ENCODE data around the gene MEI1. TPM values are rescaled to one million over a fixed set of nuclear protein-coding genes. Genes with fewer than 3 reads are reported as not detected.

Gene MEI1
- total RNA-seq, 1 experiment from 2014 or later: 0.35 TPM

- TF ChIP-seq USF1 (CRISPR knock-in tag; IDR thresholded peaks at IDR 0.05): no peak
- TF ChIP-seq E2F1 (CRISPR knock-in tag; IDR thresholded peaks at IDR 0.05): no peak
- no peak for TF ChIP-seq NFYB (CRISPR knock-in tag; conservative IDR thresholded peaks at IDR 0.05; ENCODE audit: low read depth)
- TF ChIP-seq SMAD3 (CRISPR knock-in tag; IDR thresholded peaks at IDR 0.05; ENCODE audit: borderline replicate concordance): no peak
- TF ChIP-seq KAT7 (CRISPR knock-in tag; IDR thresholded peaks at IDR 0.05; ENCODE audit: borderline replicate concordance): no peak
- no peak for TF ChIP-seq ETV6 (CRISPR knock-in tag; IDR thresholded peaks at IDR 0.05)
- no peak for TF ChIP-seq ESRRA (CRISPR knock-in tag; IDR thresholded peaks at IDR 0.05; ENCODE audit: borderline replicate concordance)
- TF ChIP-seq ZNF232 (CRISPR knock-in tag; IDR thresholded peaks at IDR 0.05): no peak
- no peak for TF ChIP-seq USF2 (CRISPR knock-in tag; IDR thresholded peaks at IDR 0.05)
- TF ChIP-seq NR1H2 (CRISPR knock-in tag; IDR thresholded peaks at IDR 0.05): no peak
- TF ChIP-seq NR2C2 (CRISPR knock-in tag; IDR thresholded peaks at IDR 0.05): no peak
- TF ChIP-seq ZNF263 (CRISPR knock-in tag; IDR thresholded peaks at IDR 0.05; ENCODE audit: low read depth): no peak
- TF ChIP-seq ZMAT4 (CRISPR knock-in tag; IDR thresholded peaks at IDR 0.05): no peak
- no peak for TF ChIP-seq ZNF396 (CRISPR knock-in tag; IDR thresholded peaks at IDR 0.05; ENCODE audit: borderline replicate concordance)
- no peak for TF ChIP-seq CBFB (CRISPR knock-in tag; IDR thresholded peaks at IDR 0.05; ENCODE audit: low read depth)
- no peak for TF ChIP-seq ZNF423 (CRISPR knock-in tag; IDR thresholded peaks at IDR 0.05)
- TF ChIP-seq JUN (CRISPR knock-in tag; IDR thresholded peaks at IDR 0.05): no peak
- no peak for TF ChIP-seq NFE2L1 (CRISPR knock-in tag; IDR thresholded peaks at IDR 0.05)
- CTCF ChIA-PET: interaction anchor here (5.8 to 6.2 kb wide), 2 partner anchors 11 to 61 kb away, joined by 50 to 70 read pairs; no protein-coding TSS in a partner anchor
- DNase-seq (ENCODE audit: low spot score) (no peak), ATAC-seq (no peak)
- Mint-ChIP-seq H3K9me3 (no peaks in the 10 kb centered on the region), H3K27me3 (ENCODE audit: low read depth) (no peaks in the 10 kb centered on the region), H3K4me1 (peaks cover 14% of the 10 kb centered on the region), H3K27ac (no peak overlapping the region), H3K36me3 (no peaks in the 10 kb centered on the region), H3K4me3 (no peak overlapping the region)
- POLR2A ChIA-PET: no interaction called here
Observed at GRCh38 chr22:41758231-41758630, 58.9 kb downstream of the MEI1 start.

- ATAC-seq: peak; percentile 98
- H3K4me3 Mint-ChIP-seq: no peak overlapping the region
- no peaks in the 10 kb centered on the region for H3K36me3 Mint-ChIP-seq
- peak; percentile 91 for DNase-seq (ENCODE audit: low spot score)
- no peaks in the 10 kb centered on the region for H3K9me3 Mint-ChIP-seq
- H3K4me1 Mint-ChIP-seq: no peaks in the 10 kb centered on the region
- CTCF ChIA-PET: interaction anchor here (0.6 to 5.8 kb wide), 39 partner anchors 10 to 184 kb away, joined by 3 to 70 read pairs (median 5); partner anchors contain the start of genes CCDC134, CENPM, MEI1 and SHISA8
- TF ChIP-seq ZNF281 (CRISPR knock-in tag; IDR thresholded peaks at IDR 0.05) (no peak), CTCF (IDR thresholded peaks at IDR 0.05) (peak; percentile 69)
- no peak overlapping the region for H3K27ac Mint-ChIP-seq
- POLR2A ChIA-PET: interaction anchor here (1.0 kb wide), 1 partner anchor 37 kb away, joined by 5 read pairs; the partner anchor contains the start of gene CCDC134
- no peaks in the 10 kb centered on the region; the same call in none of the 2 replicates for H3K27me3 Mint-ChIP-seq (ENCODE audit: low read depth)
Observed at GRCh38 chr22:41762980-41763779, 63.9 kb downstream of the MEI1 start.

All from WTC11 (cell line).